Caco-2 (cell line): ENCODE data around the gene CAMK2G. TPM values are rescaled to one million over a fixed set of nuclear protein-coding genes. Genes with fewer than 3 reads are reported as not detected.

ENCODE experiments used
- BruUV-seq: library from RNA; stranded (reverse); fragments of 400-500 nt; replicated peaks from 2 replicates; lab custom pipeline; 2021; lab: Mats Ljungman, UMichigan
- CTCF ChIA-PET: fragments of 300-600 bp; sonication (Branson Sonifier 250); formaldehyde crosslinking; loops from one replicate; lab custom pipeline; 2022; ENCODE audit warnings: antibody characterized with exemption; lab: Charles Lee
- POLR2A ChIA-PET: fragments of 300-600 bp; sonication (Branson Sonifier 250); formaldehyde crosslinking; loops from one replicate; lab custom pipeline; 2022; ENCODE audit warnings: antibody characterized with exemption; lab: Charles Lee
- DNase-seq, 2 experiments: peaks; one replicate each; pipeline versions ENCODE4 v3.0.0 to v3.0.0-alpha.2; 2020 to 2022
- H3K27me3 ChIP-seq: replicated peaks from 2 replicates; pipeline ENCODE4 v1.6.0; 2011; ENCODE audit warnings: low read length; ENCODE audit not compliant: control insufficient read depth, insufficient read depth
- H3K36me3 ChIP-seq: 2 replicates; pipeline ENCODE4 v1.5.1; 2011; ENCODE audit warnings: low read length; ENCODE audit not compliant: control insufficient read depth, insufficient read depth
- H3K4me1 ChIP-seq: fragments of 250-450 bp; sonication (Bioruptor Pico); 2 replicates; pipeline ENCODE4 v1.5.1; 2020; ENCODE audit warnings: mild to moderate bottlenecking
- H3K4me3 ChIP-seq: 2 replicates; pipeline ENCODE4 v1.5.1; 2011; ENCODE audit warnings: low read depth, mild to moderate bottlenecking, control low read depth, low read length
- H3K9me3 ChIP-seq: fragments of 250-450 bp; sonication (Bioruptor Pico); 2 replicates; pipeline ENCODE4 v1.5.1; 2020; ENCODE audit warnings: mild to moderate bottlenecking, moderate library complexity
- H3K27ac Mint-ChIP-seq: one replicate; pipeline ENCODE4 v1.8.0; 2022; ENCODE audit warnings: mixed read lengths; ENCODE audit not compliant: unreplicated experiment
- H3K27me3 Mint-ChIP-seq: one replicate; pipeline ENCODE4 v1.8.0; 2022; ENCODE audit warnings: mixed read lengths; ENCODE audit not compliant: insufficient read depth, unreplicated experiment
- H3K36me3 Mint-ChIP-seq: one replicate; pipeline ENCODE4 v1.8.0; 2022; ENCODE audit warnings: mild to moderate bottlenecking, mixed read lengths; ENCODE audit not compliant: insufficient read depth, unreplicated experiment
- H3K4me1 Mint-ChIP-seq: one replicate; pipeline ENCODE4 v1.8.0; 2022; ENCODE audit warnings: low read depth, mixed read lengths; ENCODE audit not compliant: unreplicated experiment
- H3K4me3 Mint-ChIP-seq: one replicate; pipeline ENCODE4 v1.8.0; 2022; ENCODE audit warnings: mild to moderate bottlenecking, moderate library complexity, mixed read lengths; ENCODE audit not compliant: unreplicated experiment
- H3K9me3 Mint-ChIP-seq: one replicate; pipeline ENCODE4 v1.8.0; 2022; ENCODE audit warnings: mixed read lengths; ENCODE audit not compliant: unreplicated experiment
- CTCF ChIP-seq, 2 experiments: fragments of 200-600 bp in 1 of 2; IDR thresholded peaks; 1 replicate in 1 of 2; 2 replicates in 1 of 2; pipeline versions ENCODE4 v1.5.1 to v1.8.0; 2011 to 2022; ENCODE audit warnings: antibody characterized with exemption in 1 of 2, control low read depth in 1 of 2, inconsistent platforms in 1 of 2, low read depth in 1 of 2, low read length in 1 of 2, mild to moderate bottlenecking in 1 of 2, moderate library complexity in 1 of 2; ENCODE audit not compliant: insufficient read depth in 1 of 2, severe bottlenecking in 1 of 2, unreplicated experiment in 1 of 2
- intact Hi-C: fragments of 100-400 bp; cut with micrococcal nuclease; formaldehyde crosslinking; loops from one replicate; pipeline ENCODE4 v1.10.0; 2022; ENCODE audit not compliant: unreplicated experiment
- total RNA-seq: library from RNA; stranded (reverse); gene quantifications from 2 replicates; pipeline ENCODE4 v1.2.3, GENCODE V29; 2022

CAMK2G gene
- total RNA-seq, 1 experiment from 2014 or later, result 78.8 TPM

DNA sequence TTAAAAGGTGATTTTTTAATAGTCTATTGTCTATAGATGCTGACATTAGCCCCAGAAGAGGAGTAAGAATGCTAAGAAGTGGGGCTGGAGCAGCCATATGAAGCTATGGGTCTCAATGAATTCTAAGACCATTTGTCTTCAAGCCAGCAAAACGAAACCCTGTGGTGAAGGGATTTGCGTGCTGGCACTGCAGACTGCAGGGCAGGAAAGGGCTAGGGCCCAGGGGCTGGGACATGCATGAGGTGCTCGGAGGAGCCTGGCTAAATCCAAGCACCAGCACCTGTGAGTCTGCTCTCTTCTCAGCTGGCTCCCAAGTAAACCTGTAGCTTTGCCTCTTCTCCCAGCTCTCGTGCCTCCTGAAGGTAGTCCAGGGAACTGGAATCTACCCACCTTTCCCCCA is 61.7 kb downstream of the CAMK2G start:
- Histone ChIP-seq H3K9me3 (no peaks in the 10 kb centered on the region), H3K36me3 (no peaks in the 10 kb centered on the region; the same call in 1 of the 2 replicates), H3K27me3 (no peaks in the 10 kb centered on the region), H3K4me3 (no peak overlapping the region), H3K4me1 (no peaks in the 10 kb centered on the region)
- intact Hi-C loops, result no loop called here
- DNase-seq, result no peak
- Mint-ChIP-seq H3K36me3 (peaks cover 53% of the 10 kb centered on the region), H3K27me3 (no peaks in the 10 kb centered on the region), H3K9me3 (no peaks in the 10 kb centered on the region), H3K27ac (no peak overlapping the region), H3K4me3 (no peak overlapping the region), H3K4me1 (no peaks in the 10 kb centered on the region)
- ChIA-PET POLR2A (no interaction called here), CTCF (no interaction called here)
- BruUV-seq, result no TSS peak
- no peak for TF ChIP-seq CTCF (IDR thresholded peaks at IDR 0.05; ENCODE audit: insufficient read depth in 1 of 2, low read depth in 1 of 2, low read length in 1 of 2, severe bottlenecking in 1 of 2, unreplicated experiment in 1 of 2)

DNA sequence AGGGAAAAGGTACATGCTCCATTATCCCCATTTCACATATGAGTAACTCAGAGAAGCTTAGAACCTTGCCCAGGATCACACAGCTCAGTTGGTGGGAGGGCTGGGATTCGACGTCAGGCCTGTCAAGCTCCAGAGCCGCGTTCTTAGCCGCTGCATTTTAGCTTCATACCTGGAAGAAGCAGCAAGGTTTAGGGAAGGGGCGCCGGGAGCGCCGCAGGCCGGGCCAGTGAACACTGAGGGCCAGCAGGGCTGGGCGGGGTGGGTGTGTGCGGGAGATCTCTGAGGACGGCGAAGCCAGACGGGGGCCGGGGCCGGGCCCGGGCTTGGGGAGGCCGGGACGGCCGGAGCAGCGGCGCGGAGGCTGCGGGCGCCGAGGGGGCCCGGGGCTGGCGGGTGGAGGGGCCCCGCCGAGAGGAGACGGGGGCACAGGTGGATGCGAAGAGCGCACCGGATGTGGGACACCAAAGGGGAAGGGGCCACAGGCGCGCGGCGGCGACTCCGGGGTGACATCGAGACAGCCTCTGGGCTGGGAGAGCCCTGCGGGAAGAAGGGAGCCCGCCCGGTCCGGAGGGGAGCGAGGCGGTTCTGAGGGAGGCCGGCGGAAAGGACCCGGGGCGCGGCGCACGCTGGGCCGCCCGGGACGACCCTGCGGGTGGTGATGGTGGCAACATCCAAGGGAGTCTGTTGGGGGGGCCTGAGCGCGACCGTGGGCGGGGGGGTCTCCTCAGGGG is 63.5 kb downstream of the CAMK2G start:
- Mint-ChIP-seq H3K4me3 (peak overlapping the region; percentile 72), H3K9me3 (no peaks in the 10 kb centered on the region), H3K36me3 (peaks cover 49% of the 10 kb centered on the region), H3K27ac (peak overlapping the region; percentile 65), H3K27me3 (no peaks in the 10 kb centered on the region), H3K4me1 (no peaks in the 10 kb centered on the region)
- H3K9me3 ChIP-seq, result no peaks in the 10 kb centered on the region
- H3K36me3 ChIP-seq, result no peaks in the 10 kb centered on the region
- ChIA-PET CTCF (no interaction called here), POLR2A (no interaction called here)
- peak in 1 of 2 experiments; percentile 51 for DNase-seq
- no peaks in the 10 kb centered on the region for H3K4me1 ChIP-seq
- no peaks in the 10 kb centered on the region for H3K27me3 ChIP-seq
- intact Hi-C loops, result loop anchor here (2.0 kb wide), 1 partner anchor 24 kb away; no protein-coding TSS in a partner anchor
- BruUV-seq, result no TSS peak
- TF ChIP-seq CTCF (IDR thresholded peaks at IDR 0.05; ENCODE audit: insufficient read depth in 1 of 2, low read depth in 1 of 2, low read length in 1 of 2, severe bottlenecking in 1 of 2, unreplicated experiment in 1 of 2), result no peak
- peak overlapping the region; percentile 83 for H3K4me3 ChIP-seq

DNA sequence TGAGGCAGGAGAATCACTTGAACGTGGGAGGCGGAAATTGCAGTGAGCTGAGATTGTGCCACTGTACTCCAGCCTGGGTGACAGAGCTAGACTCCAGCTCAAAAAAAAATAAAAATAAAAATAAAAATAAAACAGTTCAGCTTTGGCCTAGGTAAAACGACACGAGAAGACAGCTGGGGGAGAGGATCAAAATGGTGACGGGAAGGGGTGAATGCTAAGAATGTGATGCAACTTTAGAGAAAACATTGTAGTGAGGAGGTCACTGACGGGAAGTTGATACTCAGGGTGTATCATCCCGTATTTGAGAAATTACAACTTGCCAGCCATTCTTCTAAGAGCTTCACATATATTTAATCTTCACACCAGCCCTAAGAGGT is 64.0 kb downstream of the CAMK2G start:
- no peak for TF ChIP-seq CTCF (IDR thresholded peaks at IDR 0.05; ENCODE audit: insufficient read depth in 1 of 2, low read depth in 1 of 2, low read length in 1 of 2, severe bottlenecking in 1 of 2, unreplicated experiment in 1 of 2)
- peak overlapping the region; percentile 65 for H3K27ac Mint-ChIP-seq
- ChIA-PET POLR2A (no interaction called here), CTCF (interaction anchor here (0.7 kb wide), 1 partner anchor 10 kb away, joined by 4 read pairs; no protein-coding TSS in a partner anchor)
- Histone ChIP-seq H3K36me3 (no peaks in the 10 kb centered on the region), H3K9me3 (no peaks in the 10 kb centered on the region), H3K4me1 (no peaks in the 10 kb centered on the region), H3K27me3 (no peaks in the 10 kb centered on the region), H3K4me3 (peak overlapping the region; percentile 83)
- intact Hi-C loops, result loop anchor here (2.0 kb wide), 1 partner anchor 24 kb away; no protein-coding TSS in a partner anchor
- no TSS peak for BruUV-seq
- peaks cover 55% of the 10 kb centered on the region for H3K36me3 Mint-ChIP-seq
- no peaks in the 10 kb centered on the region for H3K4me1 Mint-ChIP-seq
- peak overlapping the region; percentile 72 for H3K4me3 Mint-ChIP-seq
- H3K9me3 Mint-ChIP-seq, result no peaks in the 10 kb centered on the region
- no peaks in the 10 kb centered on the region for H3K27me3 Mint-ChIP-seq
- no peak for DNase-seq
